Activated CD8-positive, alpha-beta memory T cell treated with anti-CD3 and anti-CD28 coated beads for 4 hours (primary cell): ENCODE data around the gene CHURC1.

Experiments
- DNase-seq, 2 donors: peaks; one replicate each; pipeline ENCODE4 v3.0.0-alpha.2; 2020; ENCODE audit warnings: low read depth in 2 of 2

Gene CHURC1

GRCh38 chr14:64914237-64915028, at the start of gene CHURC1:
Gene CHURC1, plus strand, starts transcription at chr14:64914455. Its CDS starts 41 bp downstream, at chr14:64914496.
- DNase-seq, result peak; percentile 96 to 98

GRCh38 chr14:64865109-64865508, 49.1 kb upstream of the CHURC1 start:
- DNase-seq, result no peak

- no peak for DNase-seq
Measured at GRCh38 chr14:64865992-64866391, 48.3 kb upstream of the CHURC1 start.

GRCh38 chr14:64867182-64867581, 47.1 kb upstream of the CHURC1 start:
- DNase-seq, result no peak

DNA sequence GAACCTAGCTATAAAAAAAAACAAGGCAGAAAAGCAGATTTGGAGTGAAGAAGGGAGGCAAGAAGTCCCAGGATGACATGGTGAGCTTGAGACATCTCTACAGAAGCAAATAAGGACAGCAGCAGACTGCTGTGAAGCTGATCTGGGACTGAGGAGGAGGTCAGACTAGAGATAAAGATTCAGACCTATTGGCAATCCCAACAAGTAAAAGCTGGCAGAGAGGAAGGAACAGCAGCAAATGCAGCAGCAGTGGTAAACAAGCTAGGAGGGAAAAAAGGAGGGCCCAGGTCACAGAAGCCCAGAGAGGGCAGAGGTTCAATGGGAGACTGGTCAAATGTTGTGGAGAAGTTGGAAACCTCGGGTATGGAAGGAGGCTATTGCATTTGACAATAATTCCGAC, 45.9 kb upstream of the CHURC1 start:
- DNase-seq, result no peak

DNA sequence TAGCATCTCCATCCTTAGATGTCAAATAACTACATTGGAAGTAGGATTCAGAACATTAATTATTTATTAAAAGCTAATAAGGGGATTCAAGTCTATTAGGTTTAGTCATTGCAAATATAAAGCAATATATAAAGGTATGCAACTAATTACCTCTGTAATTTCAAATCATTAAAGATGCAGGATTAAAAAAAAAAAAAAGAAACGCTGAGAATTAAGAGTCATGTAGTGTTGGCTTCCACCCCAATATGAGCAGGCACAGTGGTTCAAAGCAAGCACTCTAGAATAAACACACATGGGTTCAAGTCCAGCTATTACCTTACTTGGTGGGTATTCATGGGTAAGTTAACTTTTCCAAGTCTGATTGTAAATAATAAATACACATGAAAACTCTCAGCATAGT, 45.4 kb upstream of the CHURC1 start:
- DNase-seq, result no peak

DNA sequence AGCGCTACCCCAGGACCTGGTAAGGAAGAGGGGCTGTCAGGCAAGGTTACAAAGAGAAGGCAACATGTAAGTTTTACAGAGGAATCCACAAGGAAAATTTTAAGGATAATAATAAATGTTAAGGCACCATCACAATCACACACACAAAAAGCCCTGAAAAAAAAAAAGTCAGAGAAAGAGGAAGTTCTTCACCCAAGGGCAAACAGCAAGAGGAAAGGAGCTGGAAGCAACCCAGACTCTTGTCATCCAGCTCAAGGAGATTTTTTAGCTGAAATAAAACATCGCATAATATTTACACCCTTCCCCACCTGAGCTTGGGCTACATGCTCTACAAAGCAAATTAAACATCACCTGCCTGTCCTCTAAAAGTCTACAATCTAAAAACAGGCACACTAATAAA, 44.1 kb upstream of the CHURC1 start:
- DNase-seq, result no peak

- no peak for DNase-seq
Measured at GRCh38 chr14:64871344-64871743, 42.9 kb upstream of the CHURC1 start.

GRCh38 chr14:64873506-64874219, 40.6 kb upstream of the CHURC1 start:
- no peak for DNase-seq

DNA sequence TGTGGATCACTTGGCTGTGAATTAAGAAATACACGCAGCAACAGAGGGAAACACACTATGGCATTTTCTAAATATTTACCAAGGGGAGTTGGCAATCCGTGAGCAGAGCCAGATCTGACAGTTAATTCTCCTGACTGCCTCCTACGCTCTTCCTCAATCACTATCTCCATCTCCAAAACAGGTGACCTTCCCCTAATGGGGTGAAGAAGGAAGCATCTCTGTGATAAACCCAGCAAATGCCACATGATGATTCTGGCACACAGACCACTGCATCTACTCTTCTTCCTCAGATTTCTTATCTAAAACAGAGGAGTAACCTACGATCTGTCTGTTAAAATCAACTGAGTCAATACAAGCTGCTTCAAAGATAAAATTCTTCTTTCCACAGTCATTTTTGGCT, 38.9 kb upstream of the CHURC1 start:
- DNase-seq, result no peak

DNA sequence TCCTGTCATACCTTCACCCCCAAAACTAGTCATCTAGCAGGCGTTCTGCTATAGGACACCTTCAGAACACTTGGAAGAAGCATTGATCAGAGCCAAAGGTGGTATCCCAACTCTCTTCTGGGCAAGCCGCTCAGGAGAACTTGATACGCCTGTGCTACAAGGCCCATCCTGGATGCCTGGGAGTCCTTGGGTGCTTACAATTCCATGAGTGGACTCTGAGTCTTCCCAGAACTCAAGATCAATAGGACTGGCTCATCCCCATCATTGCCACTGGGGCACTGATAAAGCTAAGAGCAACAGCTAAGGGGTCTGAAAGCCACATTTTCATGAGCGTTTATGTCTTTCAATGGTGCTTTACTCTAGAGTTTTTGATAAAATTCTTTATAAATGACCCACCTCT, 36.4 kb upstream of the CHURC1 start:
- no peak for DNase-seq

DNA sequence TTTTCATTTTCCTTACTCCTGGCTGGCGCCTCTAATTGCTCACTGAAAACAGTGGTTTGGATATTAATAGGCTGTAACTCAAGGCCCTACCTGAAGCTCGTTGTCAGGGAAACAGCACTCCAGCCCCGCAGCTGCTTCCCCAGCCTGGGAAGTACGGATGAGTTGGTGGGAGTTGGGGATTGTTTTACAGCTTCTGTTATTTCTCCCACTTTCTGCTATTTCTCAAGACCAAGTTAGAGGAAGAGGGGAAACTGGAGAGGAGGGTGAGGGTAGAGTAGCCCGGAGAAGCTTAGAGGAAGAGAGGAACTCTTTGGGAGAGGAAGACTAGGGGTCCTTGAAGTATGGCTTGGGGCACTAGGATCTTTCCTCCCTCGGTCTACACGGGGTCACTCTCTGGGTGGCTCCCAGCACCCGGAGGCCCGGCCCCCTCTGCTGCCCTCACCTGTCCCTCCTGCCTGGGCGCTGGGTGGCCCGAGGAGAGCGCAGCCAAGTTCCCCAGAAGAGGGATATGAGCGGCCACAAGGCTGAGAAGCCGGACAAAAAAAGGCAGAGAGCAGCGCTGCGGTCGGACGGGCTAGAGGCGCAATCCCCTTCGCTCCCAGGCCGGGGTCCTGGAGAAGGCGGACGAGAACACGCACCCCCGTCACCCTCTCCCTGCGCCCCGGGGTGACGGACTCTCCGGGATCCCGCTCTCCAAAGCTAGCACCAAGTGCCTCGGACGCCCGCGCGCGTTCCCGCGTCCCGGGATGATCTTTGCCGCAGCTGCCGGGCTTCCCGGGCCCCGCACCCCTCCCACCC, 35.2 kb upstream of the CHURC1 start:
- no peak for DNase-seq

DNA sequence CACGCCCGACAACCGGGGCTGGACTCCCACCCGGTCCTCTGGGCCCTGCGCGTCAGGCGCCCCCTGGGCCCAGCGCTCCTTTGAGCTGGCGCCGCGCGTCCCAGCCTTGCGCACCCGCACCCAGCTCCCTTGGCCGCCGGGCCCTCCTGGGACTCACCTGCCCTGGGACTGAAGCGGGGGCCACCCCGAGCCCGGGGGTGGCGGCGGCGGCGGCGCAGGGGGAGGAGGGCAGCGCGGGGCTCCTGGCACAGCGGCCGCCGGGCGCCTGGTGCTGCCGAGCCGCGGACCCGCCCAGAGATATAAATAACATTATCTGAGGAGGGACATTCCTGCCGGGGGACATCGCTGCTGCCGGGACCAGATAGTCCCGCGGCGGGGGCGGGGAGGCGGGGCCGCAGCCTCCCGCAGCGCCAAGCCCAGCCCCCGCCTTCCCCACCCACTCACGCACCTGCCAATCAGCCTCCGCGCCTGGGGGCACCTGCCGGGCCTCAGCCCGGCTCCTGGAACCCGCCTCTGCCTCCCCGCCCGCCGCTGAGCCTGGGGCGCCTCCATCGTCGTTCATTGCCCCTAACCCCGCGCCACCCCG, 34.5 kb upstream of the CHURC1 start, which contains the start of gene SPTB:
Gene SPTB (minus strand): TSS at position 273 of the 586 bp plus-strand sequence. CDS start 56,813 bp downstream, outside the sequence.
- peak; percentile 42 to 48 for DNase-seq

- DNase-seq, result peak; percentile 12 to 16
Measured at GRCh38 chr14:64880221-64881121, 33.8 kb upstream of the CHURC1 start.

DNA sequence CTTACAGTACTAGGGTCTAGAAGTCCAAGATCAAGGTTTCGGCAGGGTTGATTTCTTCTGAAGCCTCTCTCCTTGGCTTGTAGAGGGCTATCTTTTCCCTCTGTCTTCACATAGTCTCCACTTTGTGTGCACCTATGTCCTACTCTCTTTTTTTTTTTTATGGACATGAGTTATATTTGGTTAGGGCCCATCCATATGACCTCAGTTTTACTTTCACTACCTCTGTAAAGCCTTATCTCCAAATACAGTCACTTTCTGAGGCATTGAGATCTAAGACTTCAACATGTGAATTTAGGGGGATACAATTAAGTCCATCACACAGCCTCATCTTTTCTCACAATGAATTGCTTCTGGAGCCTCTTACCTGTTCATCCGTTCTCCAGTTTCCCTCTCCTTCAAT, 28.7 kb upstream of the CHURC1 start:
- DNase-seq, result no peak

- no peak for DNase-seq
Measured at GRCh38 chr14:64889352-64889751, 24.9 kb upstream of the CHURC1 start.

- no peak for DNase-seq
Measured at GRCh38 chr14:64891173-64891838, 22.9 kb upstream of the CHURC1 start.

DNA sequence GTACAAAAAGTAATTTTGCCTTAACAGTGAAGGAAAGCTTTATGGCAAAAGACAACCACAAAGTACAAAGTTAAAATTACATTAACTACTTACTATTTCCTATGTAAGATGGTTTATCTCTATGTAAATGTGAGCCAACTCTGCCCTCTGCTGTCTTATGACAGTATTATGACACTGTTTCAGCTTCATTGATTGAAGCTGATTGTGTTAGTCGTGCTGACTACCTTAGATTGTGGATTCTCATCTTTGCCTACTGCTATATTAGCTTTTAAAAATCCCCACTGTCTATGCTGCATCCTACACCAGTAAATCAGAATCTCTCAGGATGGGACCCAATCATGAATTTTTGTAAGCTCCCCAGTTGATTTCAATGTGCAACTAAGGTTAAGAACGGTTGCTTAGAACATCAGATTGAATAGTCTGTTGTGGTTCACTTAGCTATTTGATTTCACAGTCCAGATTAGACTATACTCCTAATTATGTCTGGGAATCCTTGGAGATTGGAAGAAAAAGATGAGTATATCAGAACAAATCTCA, 22.3 kb upstream of the CHURC1 start:
- no peak for DNase-seq

DNA sequence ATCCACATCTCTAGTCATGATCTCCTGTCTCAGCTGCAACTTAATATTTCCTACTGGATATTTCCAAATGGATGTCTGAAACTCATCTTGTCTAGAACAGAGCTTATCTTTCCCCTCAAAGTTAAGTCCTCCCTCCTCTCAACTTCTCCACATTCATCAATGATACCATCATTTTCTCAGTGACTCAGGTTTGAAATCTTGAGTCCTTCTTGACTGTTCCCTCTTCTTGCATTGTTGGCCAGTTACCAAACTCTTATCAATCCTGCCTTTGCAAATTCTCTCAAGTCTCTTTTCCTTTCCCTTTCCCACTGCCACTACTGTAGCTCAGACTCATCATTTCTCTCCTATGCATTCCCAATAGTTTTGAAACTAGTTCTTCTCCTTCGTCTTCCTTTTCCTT, 14.3 kb upstream of the CHURC1 start:
- DNase-seq, result no peak

GRCh38 chr14:64906022-64906421, 8.2 kb upstream of the CHURC1 start:
- DNase-seq, result no peak
